Measurements from ENCODE around the gene SDK1.
"Not testable (repeated sequence)": the region's sequence is repeated elsewhere in the genome, so short reads cannot be mapped to it uniquely, and the experiment has no call there.

Gene SDK1

DNA sequence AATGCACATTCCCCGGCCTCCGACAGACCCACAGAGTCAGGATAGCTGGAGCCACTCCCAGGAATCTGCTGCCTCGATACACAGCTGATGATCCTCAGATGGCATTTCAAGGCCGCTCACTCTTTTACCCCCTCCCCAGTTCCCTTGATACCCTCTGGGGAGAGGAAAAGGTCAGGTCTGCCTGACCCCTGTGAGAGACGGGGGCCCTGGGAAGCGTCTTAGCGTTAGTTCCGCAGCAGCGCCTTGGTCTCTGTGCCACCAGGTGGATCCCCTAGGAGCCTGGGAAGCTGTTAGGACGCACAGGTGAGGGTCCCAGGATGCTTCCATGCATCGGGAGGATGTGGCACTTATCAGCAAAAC lies 960.5 kb downstream of the SDK1 start:
- no peak overlapping the region for H2BK15ac ChIP-seq (ENCODE audit: low read depth, poor library complexity, severe bottlenecking)
- H3K27ac ChIP-seq (ENCODE audit: low read length, poor library complexity, severe bottlenecking), result no peak overlapping the region
- no peak overlapping the region for H3K4ac ChIP-seq (ENCODE audit: low read depth in 1 of 2, low read length in 2 of 2)
- no peak overlapping the region for H3K4me2 ChIP-seq (ENCODE audit: low read length, poor library complexity, severe bottlenecking)
- no peak overlapping the region for H4K91ac ChIP-seq (ENCODE audit: low read length)
- no peak for DNase-seq
- H4K8ac ChIP-seq (ENCODE audit: low read length), result no peak overlapping the region
- no peak overlapping the region for H2BK120ac ChIP-seq (ENCODE audit: low read depth, low read length)
- no peak overlapping the region for H2BK12ac ChIP-seq (ENCODE audit: low read length in 2 of 2)
- no peak overlapping the region for H2AK5ac ChIP-seq (ENCODE audit: low read length, severe bottlenecking)
- no peak overlapping the region for H2BK5ac ChIP-seq (ENCODE audit: low read depth, low read length, poor library complexity, severe bottlenecking)
- WGBS, result 87% methylated on average over 9 of the region's 11 CpGs
- H3K18ac ChIP-seq (ENCODE audit: low read depth in 1 of 2, low read length in 2 of 2), result no peak overlapping the region
- peaks cover 0 to 6% of the 10 kb centered on the region in 2 experiments for H3K36me3 ChIP-seq (ENCODE audit: control insufficient read depth in 1 of 2, insufficient read depth in 2 of 2, low read depth in 1 of 2, low read length in 2 of 2)
- H3K23ac ChIP-seq (ENCODE audit: low read length in 2 of 2), result no peak overlapping the region
- H3K4me3 ChIP-seq (ENCODE audit: insufficient read depth in 1 of 2, low read depth in 1 of 2, low read length in 2 of 2), result peak overlapping the region in 1 of 2 experiments; percentile 14
- H3K79me1 ChIP-seq (replicated peaks; ENCODE audit: low read length, poor library complexity, severe bottlenecking), result no peaks in the 10 kb centered on the region
- no peak overlapping the region for H3K14ac ChIP-seq (ENCODE audit: low read length in 2 of 2)
- peaks cover 3% of the 10 kb centered on the region for H3K4me1 ChIP-seq (ENCODE audit: control insufficient read depth, insufficient read depth, low read depth, low read length)
- H2AFZ ChIP-seq (ENCODE audit: low read depth, low read length), result no peak overlapping the region
- no peak overlapping the region for H3K9ac ChIP-seq (ENCODE audit: low read length)
- H3K9me3 ChIP-seq (ENCODE audit: control insufficient read depth, low read length), result no peaks in the 10 kb centered on the region
- no peaks in the 10 kb centered on the region for H3K27me3 ChIP-seq (ENCODE audit: control insufficient read depth in 1 of 2, insufficient read depth in 1 of 2, low read length in 2 of 2)

DNA sequence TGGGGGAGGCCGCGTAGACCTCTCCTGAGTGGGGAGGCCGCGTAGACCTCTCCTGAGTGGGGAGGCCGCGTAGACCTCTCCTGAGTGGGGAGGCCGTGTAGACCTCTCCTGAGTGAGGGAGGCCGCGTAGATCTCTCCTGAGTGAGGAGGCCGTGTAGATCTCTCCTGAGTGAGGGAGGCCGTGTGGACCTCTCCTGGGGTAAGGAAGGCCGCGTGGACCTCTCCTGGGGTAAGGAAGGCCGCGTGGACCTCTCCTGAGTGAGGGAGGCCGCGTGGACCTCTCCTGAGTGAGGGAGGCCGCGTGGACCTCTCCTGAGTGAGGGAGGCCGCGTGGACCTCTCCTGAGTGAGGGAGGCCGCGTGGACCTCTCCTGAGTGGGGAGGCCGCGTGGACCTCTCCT lies 963.2 kb downstream of the SDK1 start:
- H3K14ac ChIP-seq (ENCODE audit: low read length in 2 of 2); H2BK5ac ChIP-seq (ENCODE audit: low read depth, low read length, poor library complexity, severe bottlenecking); H2BK15ac ChIP-seq (ENCODE audit: low read depth, poor library complexity, severe bottlenecking); H3K18ac ChIP-seq (ENCODE audit: low read depth in 1 of 2, low read length in 2 of 2); DNase-seq; H3K4me1 ChIP-seq (ENCODE audit: control insufficient read depth, insufficient read depth, low read depth, low read length); H3K9ac ChIP-seq (ENCODE audit: low read length); H3K4me2 ChIP-seq (ENCODE audit: low read length, poor library complexity, severe bottlenecking); H2AFZ ChIP-seq (ENCODE audit: low read depth, low read length); H3K27me3 ChIP-seq (ENCODE audit: control insufficient read depth in 1 of 2, insufficient read depth in 1 of 2, low read length in 2 of 2); H2BK12ac ChIP-seq (ENCODE audit: low read length in 2 of 2); H2AK5ac ChIP-seq (ENCODE audit: low read length, severe bottlenecking); H4K8ac ChIP-seq (ENCODE audit: low read length); H3K23ac ChIP-seq (ENCODE audit: low read length in 2 of 2); H3K9me3 ChIP-seq (ENCODE audit: control insufficient read depth, low read length); H3K4me3 ChIP-seq (ENCODE audit: insufficient read depth in 1 of 2, low read depth in 1 of 2, low read length in 2 of 2); H3K27ac ChIP-seq (ENCODE audit: low read length, poor library complexity, severe bottlenecking); H3K4ac ChIP-seq (ENCODE audit: low read depth in 1 of 2, low read length in 2 of 2); H2BK120ac ChIP-seq (ENCODE audit: low read depth, low read length); H4K91ac ChIP-seq (ENCODE audit: low read length); H3K79me1 ChIP-seq (replicated peaks; ENCODE audit: low read length, poor library complexity, severe bottlenecking): not testable (repeated sequence)
- WGBS, result 98% methylated on average over 20 of the region's 25 CpGs
- peaks cover 0 to 15% of the 10 kb centered on the region in 2 experiments for H3K36me3 ChIP-seq (ENCODE audit: control insufficient read depth in 1 of 2, insufficient read depth in 2 of 2, low read depth in 1 of 2, low read length in 2 of 2)

DNA sequence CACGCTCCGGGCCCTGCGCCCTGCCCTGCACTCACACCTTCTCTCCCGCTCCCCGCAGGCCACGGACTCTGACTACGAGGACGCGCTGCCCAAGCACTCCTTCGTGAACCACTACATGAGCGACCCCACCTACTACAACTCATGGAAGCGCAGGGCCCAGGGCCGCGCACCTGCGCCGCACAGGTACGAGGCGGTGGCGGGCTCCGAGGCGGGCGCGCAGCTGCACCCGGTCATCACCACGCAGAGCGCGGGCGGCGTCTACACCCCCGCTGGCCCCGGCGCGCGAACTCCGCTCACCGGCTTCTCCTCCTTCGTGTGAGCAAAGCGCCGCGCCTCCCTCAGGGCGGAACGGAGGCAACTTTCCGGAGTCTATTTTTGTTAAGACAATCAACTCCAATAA lies 964.0 kb downstream of the SDK1 start:
- Histone ChIP-seq H3K18ac (ENCODE audit: low read depth in 1 of 2, low read length in 2 of 2) (no peak overlapping the region), H3K36me3 (ENCODE audit: control insufficient read depth in 1 of 2, insufficient read depth in 2 of 2, low read depth in 1 of 2, low read length in 2 of 2) (peaks cover 0 to 15% of the 10 kb centered on the region in 2 experiments), H3K14ac (ENCODE audit: low read length in 2 of 2) (no peak overlapping the region), H2BK120ac (ENCODE audit: low read depth, low read length) (no peak overlapping the region), H3K9ac (ENCODE audit: low read length) (no peak overlapping the region), H3K27ac (ENCODE audit: low read length, poor library complexity, severe bottlenecking) (no peak overlapping the region), H2AK5ac (ENCODE audit: low read length, severe bottlenecking) (no peak overlapping the region), H3K9me3 (ENCODE audit: control insufficient read depth, low read length) (no peaks in the 10 kb centered on the region), H3K27me3 (ENCODE audit: control insufficient read depth in 1 of 2, insufficient read depth in 1 of 2, low read length in 2 of 2) (no peaks in the 10 kb centered on the region), H4K91ac (ENCODE audit: low read length) (no peak overlapping the region), H3K4me3 (ENCODE audit: insufficient read depth in 1 of 2, low read depth in 1 of 2, low read length in 2 of 2) (no peak overlapping the region), H4K8ac (ENCODE audit: low read length) (no peak overlapping the region), H3K23ac (ENCODE audit: low read length in 2 of 2) (peak overlapping the region in 1 of 2 experiments; percentile 83), H2BK12ac (ENCODE audit: low read length in 2 of 2) (no peak overlapping the region), H3K4me2 (ENCODE audit: low read length, poor library complexity, severe bottlenecking) (no peak overlapping the region), H3K4ac (ENCODE audit: low read depth in 1 of 2, low read length in 2 of 2) (no peak overlapping the region), H2AFZ (ENCODE audit: low read depth, low read length) (no peak overlapping the region), H2BK5ac (ENCODE audit: low read depth, low read length, poor library complexity, severe bottlenecking) (no peak overlapping the region), H3K4me1 (ENCODE audit: control insufficient read depth, insufficient read depth, low read depth, low read length) (peaks cover 6% of the 10 kb centered on the region), H3K79me1 (replicated peaks; ENCODE audit: low read length, poor library complexity, severe bottlenecking) (no peaks in the 10 kb centered on the region), H2BK15ac (ENCODE audit: low read depth, poor library complexity, severe bottlenecking) (no peak overlapping the region)
- DNase-seq, result no peak
- 98% methylated on average over 36 of the region's 43 CpGs for WGBS

DNA sequence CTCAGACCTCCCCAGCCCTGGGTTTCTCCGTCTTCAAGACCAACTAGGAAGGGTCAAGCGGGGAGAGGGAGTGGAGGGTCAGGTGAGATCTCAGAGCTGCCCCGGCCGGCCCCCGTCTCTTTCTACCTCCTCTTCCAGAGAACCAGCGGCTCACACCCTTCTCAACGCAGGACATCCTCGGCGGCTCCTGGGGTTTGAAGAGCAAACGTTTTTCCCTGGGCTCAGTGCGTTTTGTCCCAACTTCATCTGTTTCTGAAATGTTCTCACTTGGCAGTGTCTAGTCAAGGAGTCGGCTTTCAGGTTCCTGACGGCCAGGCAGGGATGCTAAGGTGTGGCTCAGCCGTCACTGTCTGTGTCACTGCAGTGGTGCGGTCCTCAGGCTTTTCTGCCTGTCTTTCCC lies 964.6 kb downstream of the SDK1 start:
- WGBS, result 89% methylated on average over 15 of the region's 15 CpGs

More for the DNA sequence above, 964.6 kb downstream of the SDK1 start:
- Histone ChIP-seq H2BK5ac (ENCODE audit: low read depth, low read length, poor library complexity, severe bottlenecking) (no peak overlapping the region), H2BK15ac (ENCODE audit: low read depth, poor library complexity, severe bottlenecking) (no peak overlapping the region), H3K14ac (ENCODE audit: low read length in 2 of 2) (no peak overlapping the region), H3K27ac (ENCODE audit: low read length, poor library complexity, severe bottlenecking) (no peak overlapping the region), H2BK120ac (ENCODE audit: low read depth, low read length) (no peak overlapping the region), H2AK5ac (ENCODE audit: low read length, severe bottlenecking) (no peak overlapping the region), H3K4me2 (ENCODE audit: low read length, poor library complexity, severe bottlenecking) (no peak overlapping the region), H2AFZ (ENCODE audit: low read depth, low read length) (no peak overlapping the region), H3K9me3 (ENCODE audit: control insufficient read depth, low read length) (peaks cover 4% of the 10 kb centered on the region), H3K9ac (ENCODE audit: low read length) (no peak overlapping the region), H3K4me3 (ENCODE audit: insufficient read depth in 1 of 2, low read depth in 1 of 2, low read length in 2 of 2) (no peak overlapping the region), H3K23ac (ENCODE audit: low read length in 2 of 2) (no peak overlapping the region), H3K36me3 (ENCODE audit: control insufficient read depth in 1 of 2, insufficient read depth in 2 of 2, low read depth in 1 of 2, low read length in 2 of 2) (peaks cover 0 to 15% of the 10 kb centered on the region in 2 experiments), H2BK12ac (ENCODE audit: low read length in 2 of 2) (no peak overlapping the region), H3K79me1 (replicated peaks; ENCODE audit: low read length, poor library complexity, severe bottlenecking) (no peaks in the 10 kb centered on the region), H3K4ac (ENCODE audit: low read depth in 1 of 2, low read length in 2 of 2) (no peak overlapping the region), H4K91ac (ENCODE audit: low read length) (no peak overlapping the region), H3K18ac (ENCODE audit: low read depth in 1 of 2, low read length in 2 of 2) (no peak overlapping the region), H3K27me3 (ENCODE audit: control insufficient read depth in 1 of 2, insufficient read depth in 1 of 2, low read length in 2 of 2) (no peaks in the 10 kb centered on the region), H3K4me1 (ENCODE audit: control insufficient read depth, insufficient read depth, low read depth, low read length) (peaks cover 6% of the 10 kb centered on the region), H4K8ac (ENCODE audit: low read length) (no peak overlapping the region)
- no peak for DNase-seq

Measured in mesenchymal stem cell (in vitro differentiated cells and primary cell).